ENCODE measurements around the gene ARHGAP35.

DNA sequence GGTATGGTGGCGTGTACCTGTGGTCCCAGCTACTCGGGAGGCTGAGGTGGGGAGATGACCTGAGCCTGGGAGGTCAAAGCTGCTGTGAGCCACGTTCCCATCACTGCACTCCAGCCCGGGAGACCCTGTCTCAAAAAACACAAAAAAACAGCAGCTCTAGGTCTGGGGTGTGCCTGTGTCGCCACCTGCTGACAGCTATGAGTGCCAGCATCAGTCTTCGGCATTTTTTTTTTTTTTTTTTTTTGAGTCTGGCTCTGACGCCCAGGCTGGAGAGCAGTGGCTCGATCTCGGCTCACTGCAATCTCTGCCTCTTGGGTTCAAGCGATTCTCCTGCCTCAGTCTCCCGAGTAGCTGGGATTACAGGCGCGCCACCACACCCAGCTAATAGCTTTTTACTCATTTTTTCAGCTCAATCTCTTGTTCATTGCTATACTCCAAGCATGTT is 20.3 kb upstream of the ARHGAP35 start:
- TF ChIP-seq, protein P1, sequence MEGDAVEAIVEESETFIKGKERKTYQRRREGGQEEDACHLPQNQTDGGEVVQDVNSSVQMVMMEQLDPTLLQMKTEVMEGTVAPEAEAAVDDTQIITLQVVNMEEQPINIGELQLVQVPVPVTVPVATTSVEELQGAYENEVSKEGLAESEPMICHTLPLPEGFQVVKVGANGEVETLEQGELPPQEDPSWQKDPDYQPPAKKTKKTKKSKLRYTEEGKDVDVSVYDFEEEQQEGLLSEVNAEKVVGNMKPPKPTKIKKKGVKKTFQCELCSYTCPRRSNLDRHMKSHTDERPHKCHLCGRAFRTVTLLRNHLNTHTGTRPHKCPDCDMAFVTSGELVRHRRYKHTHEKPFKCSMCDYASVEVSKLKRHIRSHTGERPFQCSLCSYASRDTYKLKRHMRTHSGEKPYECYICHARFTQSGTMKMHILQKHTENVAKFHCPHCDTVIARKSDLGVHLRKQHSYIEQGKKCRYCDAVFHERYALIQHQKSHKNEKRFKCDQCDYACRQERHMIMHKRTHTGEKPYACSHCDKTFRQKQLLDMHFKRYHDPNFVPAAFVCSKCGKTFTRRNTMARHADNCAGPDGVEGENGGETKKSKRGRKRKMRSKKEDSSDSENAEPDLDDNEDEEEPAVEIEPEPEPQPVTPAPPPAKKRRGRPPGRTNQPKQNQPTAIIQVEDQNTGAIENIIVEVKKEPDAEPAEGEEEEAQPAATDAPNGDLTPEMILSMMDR (IDR thresholded peaks at IDR 0.05) = peak; percentile 76 to 89 (median 86)
- TF ChIP-seq POLR2A (IDR thresholded peaks at IDR 0.05) (no peak), EP300 (IDR thresholded peaks at IDR 0.05) (no peak)

Data from ovary (tissue), 3 donors.